Sigmoid colon (tissue), 7 donors: Measurements from ENCODE around the gene ADCY4. TPM values are rescaled to one million over a fixed set of nuclear protein-coding genes. Genes with fewer than 3 reads are reported as not detected.

ENCODE experiments used
- DNase-seq: peaks from one replicate; pipeline ENCODE4 v3.0.0-alpha.2; 2019
- H3K27ac ChIP-seq, 4 donors: fragments of 200-600 bp; sonication (generic); one replicate each; pipeline ENCODE4 v1.5.1; 2016 to 2019; ENCODE audit warnings: mild to moderate bottlenecking in 1 of 4
- H3K27me3 ChIP-seq, 3 donors: fragments of 200-600 bp; sonication (generic); one replicate each; pipeline ENCODE4 v1.5.1; 2019; ENCODE audit warnings: mild to moderate bottlenecking in 1 of 3
- H3K36me3 ChIP-seq, 4 donors: fragments of 200-600 bp; sonication (generic); one replicate each; pipeline ENCODE4 v1.5.1; 2016 to 2019
- H3K4me1 ChIP-seq, 4 donors: fragments of 200-600 bp; sonication (generic); one replicate each; pipeline ENCODE4 v1.5.1; 2017 to 2019
- H3K4me3 ChIP-seq, 4 donors: fragments of 200-600 bp; sonication (generic); one replicate each; pipeline ENCODE4 v1.5.1; 2017 to 2019; ENCODE audit warnings: mild to moderate bottlenecking in 2 of 4, moderate library complexity in 1 of 4
- H3K9me3 ChIP-seq, 4 donors: fragments of 200-600 bp in 3 of 4; sonication (generic) in 3 of 4; one replicate each; pipeline versions ENCODE4 v1.5.1 to v1.6.1; 2013 to 2019
- EP300 ChIP-seq, 4 donors: sonication (generic); formaldehyde crosslinking; IDR thresholded peaks; one replicate each; pipeline ENCODE4 v1.6.1; 2017; ENCODE audit warnings: antibody characterized with exemption in 4 of 4
- POLR2A ChIP-seq, 2 donors: fragments of 450-650 bp; IDR thresholded peaks; one replicate each; pipeline ENCODE4 v1.6.1; 2016; ENCODE audit warnings: antibody characterized with exemption in 2 of 2, mild to moderate bottlenecking in 2 of 2, moderate library complexity in 2 of 2
- POLR2AphosphoS5 ChIP-seq, 4 donors: sonication (generic); formaldehyde crosslinking; IDR thresholded peaks; one replicate each; pipeline ENCODE4 v1.6.1; 2017; ENCODE audit warnings: antibody characterized with exemption in 4 of 4
- WGBS, 2 donors: extraction: QIAGEN DNeasy Blood & Tissue Kit; methylation state at CpG; one replicate each; pipeline ENCODE4 v1.1.7; 2013; 5-methylcytosine and 5-hydroxymethylcytosine counted together
- intact Hi-C: fragments of 100-400 bp; cut with DNase I; formaldehyde crosslinking; loops from one replicate; pipeline ENCODE4 v1.15.1; 2023
- polyA plus RNA-seq, 3 donors: library from polyadenylated mRNA; stranded (reverse); fragments of 200-250 nt; gene quantifications; one replicate each; pipeline ENCODE4 v1.2.3, GENCODE V29; 2013
- small RNA-seq, 3 donors: library from RNA; depleted of rRNA; stranded (forward); fragments of <200 nt; gene quantifications; one replicate each; pipeline ENCODE3, GENCODE V24; 2016
- total RNA-seq, 4 donors: library from RNA; depleted of rRNA; stranded (reverse); fragments of >200 nt; gene quantifications; one replicate each; pipeline ENCODE4 v1.1.0, GENCODE V29; 2016
- TF ChIP-seq, protein P1 (sequence below), 4 experiments: fragments of 450-650 bp in 3 of 4; fragments of 200-600 bp in 1 of 4; IDR thresholded peaks; one replicate each; pipeline ENCODE4 v1.5.1; 2016 to 2019; ENCODE audit warnings: antibody characterized with exemption in 4 of 4, mild to moderate bottlenecking in 3 of 4, moderate library complexity in 2 of 4
- donor health status: healthy with polysubstance abuse.
- donor health status: Bipolar disorder and iron deficiency.
- donor health status: healthy.

The ADCY4 gene
- total and polyA plus RNA-seq, 7 donors, result 1.4 to 36.0 (median 12.1) TPM

DNA sequence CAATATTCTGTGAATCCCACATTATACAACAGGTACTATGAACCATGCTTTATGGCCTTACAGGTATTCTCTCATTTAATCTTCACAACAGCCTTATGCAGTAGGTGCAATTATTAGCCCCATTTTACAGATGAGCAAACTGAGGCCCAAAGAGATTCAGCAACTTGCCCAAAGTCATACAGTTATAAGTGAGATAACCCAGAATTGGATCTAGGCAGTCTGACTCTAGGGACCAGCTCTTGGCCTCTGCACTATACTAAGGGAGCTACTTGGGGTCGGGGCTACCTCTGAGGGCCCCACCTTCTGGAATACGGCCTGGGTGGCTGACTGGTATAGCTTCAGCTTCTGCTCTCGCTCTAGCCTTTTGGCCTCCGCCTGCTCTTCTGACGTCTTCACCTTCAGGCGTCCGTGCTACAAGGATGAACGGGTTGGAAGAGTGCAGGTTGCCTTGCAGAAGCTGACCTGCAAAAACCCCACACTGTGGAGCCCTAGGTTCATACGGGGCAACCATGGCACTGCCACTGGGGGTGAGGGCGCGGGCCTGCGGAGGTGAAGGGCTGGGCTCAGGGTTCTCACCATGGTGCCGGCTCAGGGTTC lies 64.2 kb downstream of the ADCY4 start:
- intact Hi-C loops, result loop anchor here (1.0 kb wide), 1 partner anchor 27 kb away; no protein-coding TSS in a partner anchor

DNA sequence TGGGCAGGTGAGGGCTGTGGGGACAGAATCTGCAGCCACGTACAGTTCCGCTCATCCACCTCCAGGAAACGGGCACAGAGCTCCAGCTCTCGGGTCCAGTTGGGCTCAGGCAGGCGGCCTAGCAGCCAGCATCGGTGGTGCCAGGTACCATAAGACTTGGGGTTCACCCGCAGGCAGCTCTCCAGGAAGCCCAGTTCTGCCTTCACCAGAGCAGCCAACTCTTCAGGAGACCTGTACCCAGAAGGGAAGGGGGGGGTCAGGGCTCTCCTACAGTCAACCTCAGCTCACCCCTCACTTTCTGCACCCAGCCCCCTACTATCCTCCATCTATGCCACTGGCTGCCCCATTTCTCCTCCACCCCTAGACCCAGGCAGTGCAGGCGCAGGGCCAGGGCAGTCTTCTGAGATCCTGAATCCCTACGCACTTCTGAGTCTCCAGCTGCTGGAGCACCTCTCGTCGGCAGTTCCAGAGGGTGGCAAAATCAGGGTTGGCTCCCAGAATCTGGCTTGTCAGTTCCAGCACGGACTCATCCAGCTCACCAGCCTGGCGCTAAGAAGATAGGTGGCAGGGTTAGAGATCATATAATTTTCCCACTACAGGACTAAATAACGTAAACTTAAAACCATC lies 64.8 kb downstream of the ADCY4 start:
- Histone ChIP-seq H3K36me3 (peaks cover 0 to 39% (median 0%) of the 10 kb centered on the region in 4 donors), H3K27me3 (no peaks in the 10 kb centered on the region), H3K4me3 (no peak overlapping the region), H3K27ac (no peak overlapping the region), H3K9me3 (no peaks in the 10 kb centered on the region), H3K4me1 (peaks cover 0 to 10% (median 7%) of the 10 kb centered on the region in 4 donors)
- TF ChIP-seq POLR2A (IDR thresholded peaks at IDR 0.05) (no peak), EP300 (IDR thresholded peaks at IDR 0.05) (no peak), POLR2AphosphoS5 (IDR thresholded peaks at IDR 0.05) (no peak)
- TF ChIP-seq, protein P1, sequence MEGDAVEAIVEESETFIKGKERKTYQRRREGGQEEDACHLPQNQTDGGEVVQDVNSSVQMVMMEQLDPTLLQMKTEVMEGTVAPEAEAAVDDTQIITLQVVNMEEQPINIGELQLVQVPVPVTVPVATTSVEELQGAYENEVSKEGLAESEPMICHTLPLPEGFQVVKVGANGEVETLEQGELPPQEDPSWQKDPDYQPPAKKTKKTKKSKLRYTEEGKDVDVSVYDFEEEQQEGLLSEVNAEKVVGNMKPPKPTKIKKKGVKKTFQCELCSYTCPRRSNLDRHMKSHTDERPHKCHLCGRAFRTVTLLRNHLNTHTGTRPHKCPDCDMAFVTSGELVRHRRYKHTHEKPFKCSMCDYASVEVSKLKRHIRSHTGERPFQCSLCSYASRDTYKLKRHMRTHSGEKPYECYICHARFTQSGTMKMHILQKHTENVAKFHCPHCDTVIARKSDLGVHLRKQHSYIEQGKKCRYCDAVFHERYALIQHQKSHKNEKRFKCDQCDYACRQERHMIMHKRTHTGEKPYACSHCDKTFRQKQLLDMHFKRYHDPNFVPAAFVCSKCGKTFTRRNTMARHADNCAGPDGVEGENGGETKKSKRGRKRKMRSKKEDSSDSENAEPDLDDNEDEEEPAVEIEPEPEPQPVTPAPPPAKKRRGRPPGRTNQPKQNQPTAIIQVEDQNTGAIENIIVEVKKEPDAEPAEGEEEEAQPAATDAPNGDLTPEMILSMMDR (IDR thresholded peaks at IDR 0.05), result no peak
- intact Hi-C loops, result no loop called here
- WGBS, 2 donors, result 96 to 97% methylated on average over 14 of the region's 14 CpGs
- DNase-seq, result no peak

More for the DNA sequence above, 64.2 kb downstream of the ADCY4 start:
- H3K27ac ChIP-seq, result peak overlapping the region; percentile 94 to 99 (median 96)
- 6 to 14% methylated on average over 13 of the region's 13 CpGs for WGBS, 2 donors
- H3K9me3 ChIP-seq, result no peaks in the 10 kb centered on the region
- peaks cover 0 to 10% (median 7%) of the 10 kb centered on the region in 4 donors for H3K4me1 ChIP-seq
- H3K4me3 ChIP-seq, result peak overlapping the region; percentile 75 to 96 (median 82)
- no peak for DNase-seq
- TF ChIP-seq POLR2AphosphoS5 (IDR thresholded peaks at IDR 0.05) (no peak), EP300 (IDR thresholded peaks at IDR 0.05) (no peak), POLR2A (IDR thresholded peaks at IDR 0.05) (no peak)
- H3K36me3 ChIP-seq, result peaks cover 0 to 36% (median 0%) of the 10 kb centered on the region in 4 donors
- no peaks in the 10 kb centered on the region for H3K27me3 ChIP-seq

DNA sequence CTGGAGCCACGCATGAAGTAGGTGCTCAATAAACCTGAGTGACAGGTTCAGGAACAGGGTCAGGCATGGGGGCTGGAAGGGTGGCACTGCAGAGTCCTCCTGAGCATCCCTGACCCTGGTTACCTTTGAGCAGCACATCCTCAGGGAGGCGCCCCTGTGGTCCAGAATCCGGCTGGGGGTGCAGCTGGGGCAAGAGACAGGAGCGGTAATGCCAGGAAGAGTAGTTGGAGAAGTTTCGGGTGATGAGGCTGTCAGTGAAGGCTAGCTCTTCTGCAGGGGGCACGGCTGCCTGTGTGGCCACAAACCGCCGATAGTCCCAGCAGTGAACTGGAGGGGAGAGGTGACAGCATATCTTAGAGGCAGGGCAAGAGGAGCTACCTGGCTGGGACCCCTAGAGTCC lies 65.5 kb downstream of the ADCY4 start:
- WGBS, 2 donors, result 96% methylated on average over 8 of the region's 8 CpGs
- Histone ChIP-seq H3K4me3 (no peak overlapping the region), H3K4me1 (peaks cover 0 to 10% (median 7%) of the 10 kb centered on the region in 4 donors), H3K27me3 (no peaks in the 10 kb centered on the region), H3K27ac (no peak overlapping the region), H3K36me3 (peaks cover 0 to 39% (median 0%) of the 10 kb centered on the region in 4 donors), H3K9me3 (no peaks in the 10 kb centered on the region)
- TF ChIP-seq POLR2AphosphoS5 (IDR thresholded peaks at IDR 0.05), result no peak
- TF ChIP-seq, protein P1 (IDR thresholded peaks at IDR 0.05), result no peak
- no peak for TF ChIP-seq POLR2A (IDR thresholded peaks at IDR 0.05)
- no peak for TF ChIP-seq EP300 (IDR thresholded peaks at IDR 0.05)
- DNase-seq, result no peak
- intact Hi-C loops, result no loop called here

Small RNA genes within 50 kb of the gene (small RNA-seq; reads per million reads assigned to genes)
- 0 reads per million in 3 donors for gene RF00026

Other genes with a start within 250 kb of the ADCY4 start
Only the 30 nearest of the 33 such genes appear.
- gene NRL, start 220.1 kb downstream of the ADCY4 start, total RNA-seq, result 1 to 10 TPM in 2 of 4 donors, under 1 TPM in 2; 0.71 to 2.2 (median 1.4) TPM
- 1 to 10 TPM; 1.2 to 2.9 (median 1.8) TPM for gene NRL, start 220.1 kb downstream of the ADCY4 start, polyA plus RNA-seq
- under 1 TPM in 1 of 4 donors, not detected in 3; 0.33 TPM for gene FITM1, start 204.4 kb downstream of the ADCY4 start, total RNA-seq
- gene FITM1, start 204.4 kb downstream of the ADCY4 start, polyA plus RNA-seq, result 1 to 10 TPM in 1 of 3 donors, not detected in 2; 1.8 TPM
- 100 to 1,000 TPM; 129 to 186 (median 152) TPM for gene PSME1, start 198.9 kb downstream of the ADCY4 start, total RNA-seq
- gene PSME1, start 198.9 kb downstream of the ADCY4 start, polyA plus RNA-seq, result 100 to 1,000 TPM; 309 to 438 (median 416) TPM
- gene EMC9, start 193.5 kb downstream of the ADCY4 start, total RNA-seq, result 10 to 100 TPM in 3 of 4 donors, 1 to 10 TPM in 1; 5.0 to 20.9 (median 12.9) TPM
- 10 to 100 TPM; 20.6 to 37.2 (median 30.8) TPM for gene EMC9, start 193.5 kb downstream of the ADCY4 start, polyA plus RNA-seq
- gene PSME2, start 188.5 kb downstream of the ADCY4 start, total RNA-seq, result 10 to 100 TPM; 26.2 to 43.5 (median 34.5) TPM
- 100 to 1,000 TPM; 228 to 485 (median 356) TPM for gene PSME2, start 188.5 kb downstream of the ADCY4 start, polyA plus RNA-seq
- 10 to 100 TPM; 20.2 to 38.4 (median 29.7) TPM for gene RNF31, start 187.6 kb downstream of the ADCY4 start, total RNA-seq
- 10 to 100 TPM; 13.6 to 57.8 (median 37.8) TPM for gene RNF31, start 187.6 kb downstream of the ADCY4 start, polyA plus RNA-seq
- 100 to 1,000 TPM in 1 of 4 donors, 10 to 100 TPM in 3; 54.6 to 103 (median 56.1) TPM for gene IRF9, start 173.8 kb downstream of the ADCY4 start, total RNA-seq
- gene IRF9, start 173.8 kb downstream of the ADCY4 start, polyA plus RNA-seq, result 100 to 1,000 TPM in 1 of 3 donors, 10 to 100 TPM in 2; 46.2 to 115 (median 51.8) TPM
- 10 to 100 TPM in 2 of 4 donors, 1 to 10 TPM in 2; 4.6 to 24.1 (median 8.3) TPM for gene REC8, start 163.0 kb downstream of the ADCY4 start, total RNA-seq
- 10 to 100 TPM in 1 of 3 donors, 1 to 10 TPM in 2; 1.8 to 21.7 (median 2.5) TPM for gene REC8, start 163.0 kb downstream of the ADCY4 start, polyA plus RNA-seq
- 10 to 100 TPM; 11.0 to 37.1 (median 13.2) TPM for gene IPO4, start 146.3 kb downstream of the ADCY4 start, total RNA-seq
- gene IPO4, start 146.3 kb downstream of the ADCY4 start, polyA plus RNA-seq, result 10 to 100 TPM in 1 of 3 donors, 1 to 10 TPM in 2; 3.0 to 24.4 (median 5.4) TPM
- gene TM9SF1, start 139.6 kb downstream of the ADCY4 start, total RNA-seq, result 10 to 100 TPM; 29.6 to 36.9 (median 34.7) TPM
- gene TM9SF1, start 139.6 kb downstream of the ADCY4 start, polyA plus RNA-seq, result 10 to 100 TPM in 2 of 3 donors, 1 to 10 TPM in 1; 7.9 to 37.2 (median 10.8) TPM
- gene TSSK4, start 129.4 kb downstream of the ADCY4 start, total RNA-seq, result under 1 TPM in 1 of 4 donors, not detected in 3; 0.66 TPM
- gene TSSK4, start 129.4 kb downstream of the ADCY4 start, polyA plus RNA-seq, result under 1 TPM in 1 of 3 donors, not detected in 2; 0.22 TPM
- 100 to 1,000 TPM in 2 of 4 donors, 10 to 100 TPM in 2; 65.6 to 149 (median 102) TPM for gene CHMP4A, start 121.6 kb downstream of the ADCY4 start, total RNA-seq
- gene CHMP4A, start 121.6 kb downstream of the ADCY4 start, polyA plus RNA-seq, result 100 to 1,000 TPM in 2 of 3 donors, 10 to 100 TPM in 1; 81.6 to 116 (median 109) TPM
- gene MDP1, start 119.0 kb downstream of the ADCY4 start, total RNA-seq, result 10 to 100 TPM; 22.4 to 31.7 (median 26.5) TPM
- 10 to 100 TPM; 15.1 to 34.2 (median 28.8) TPM for gene MDP1, start 119.0 kb downstream of the ADCY4 start, polyA plus RNA-seq
- 100 to 1,000 TPM; 104 to 217 (median 189) TPM for gene NEDD8, start 102.7 kb downstream of the ADCY4 start, total RNA-seq
- gene NEDD8, start 102.7 kb downstream of the ADCY4 start, polyA plus RNA-seq, result 100 to 1,000 TPM; 204 to 243 (median 221) TPM
- 10 to 100 TPM; 44.3 to 63.9 (median 48.3) TPM for gene GMPR2, start 102.1 kb downstream of the ADCY4 start, total RNA-seq
- 10 to 100 TPM; 56.5 to 97.1 (median 58.9) TPM for gene GMPR2, start 102.1 kb downstream of the ADCY4 start, polyA plus RNA-seq
- gene TINF2, start 92.4 kb downstream of the ADCY4 start, total RNA-seq, result 10 to 100 TPM; 36.6 to 55.3 (median 50.1) TPM
- gene TINF2, start 92.4 kb downstream of the ADCY4 start, polyA plus RNA-seq, result 10 to 100 TPM; 41.4 to 54.1 (median 43.5) TPM
- gene TGM1, start 71.9 kb downstream of the ADCY4 start, total RNA-seq, result 1 to 10 TPM in 2 of 4 donors, under 1 TPM in 1, not detected in 1; 0.33 to 1.1 (median 1.1) TPM
- 1 to 10 TPM in 1 of 3 donors, under 1 TPM in 2; 0.60 to 2.7 (median 0.69) TPM for gene TGM1, start 71.9 kb downstream of the ADCY4 start, polyA plus RNA-seq
- gene RABGGTA, start 63.5 kb downstream of the ADCY4 start, total RNA-seq, result 10 to 100 TPM; 14.0 to 25.2 (median 20.0) TPM
- 10 to 100 TPM; 27.3 to 32.4 (median 31.9) TPM for gene RABGGTA, start 63.5 kb downstream of the ADCY4 start, polyA plus RNA-seq
- gene DHRS1, start 35.3 kb downstream of the ADCY4 start, total RNA-seq, result 10 to 100 TPM; 13.9 to 34.6 (median 29.3) TPM
- 10 to 100 TPM; 39.6 to 56.6 (median 40.8) TPM for gene DHRS1, start 35.3 kb downstream of the ADCY4 start, polyA plus RNA-seq
- 10 to 100 TPM; 12.8 to 16.8 (median 14.9) TPM for gene NOP9, start 35.2 kb downstream of the ADCY4 start, total RNA-seq
- gene NOP9, start 35.2 kb downstream of the ADCY4 start, polyA plus RNA-seq, result 10 to 100 TPM in 2 of 3 donors, 1 to 10 TPM in 1; 7.8 to 29.0 (median 11.3) TPM
- 1 to 10 TPM; 4.7 to 9.5 (median 8.0) TPM for gene CIDEB, start 27.1 kb downstream of the ADCY4 start, total RNA-seq
- gene CIDEB, start 27.1 kb downstream of the ADCY4 start, polyA plus RNA-seq, result 1 to 10 TPM; 7.2 to 8.6 (median 7.2) TPM
- gene LTB4R2, start 24.9 kb downstream of the ADCY4 start, total RNA-seq, result 1 to 10 TPM; 2.5 to 5.5 (median 4.3) TPM
- 1 to 10 TPM in 1 of 3 donors, under 1 TPM in 1, not detected in 1; under 0.01 to 3.9 TPM for gene LTB4R2, start 24.9 kb downstream of the ADCY4 start, polyA plus RNA-seq
- 1 to 10 TPM; 2.1 to 4.2 (median 2.9) TPM for gene LTB4R, start 23.6 kb downstream of the ADCY4 start, total RNA-seq
- gene LTB4R, start 23.6 kb downstream of the ADCY4 start, polyA plus RNA-seq, result 1 to 10 TPM in 2 of 3 donors, under 1 TPM in 1; 0.60 to 9.8 (median 2.1) TPM
- gene RIPK3, start 4.9 kb upstream of the ADCY4 start, total RNA-seq, result 10 to 100 TPM in 1 of 4 donors, 1 to 10 TPM in 3; 2.6 to 12.5 (median 3.7) TPM
- gene RIPK3, start 4.9 kb upstream of the ADCY4 start, polyA plus RNA-seq, result 10 to 100 TPM; 28.8 to 66.4 (median 43.5) TPM
- 100 to 1,000 TPM in 1 of 4 donors, 10 to 100 TPM in 3; 29.6 to 120 (median 67.3) TPM for gene NFATC4, start 33.1 kb upstream of the ADCY4 start, total RNA-seq
- gene NFATC4, start 33.1 kb upstream of the ADCY4 start, polyA plus RNA-seq, result 10 to 100 TPM; 10.4 to 45.1 (median 15.6) TPM
- 10 to 100 TPM in 1 of 4 donors, 1 to 10 TPM in 3; 6.8 to 17.4 (median 7.0) TPM for gene NYNRIN, start 63.9 kb upstream of the ADCY4 start, total RNA-seq
- gene NYNRIN, start 63.9 kb upstream of the ADCY4 start, polyA plus RNA-seq, result 1 to 10 TPM in 1 of 3 donors, under 1 TPM in 2; 0.60 to 6.5 (median 0.92) TPM
- gene CBLN3, start 94.6 kb upstream of the ADCY4 start, total RNA-seq, result 1 to 10 TPM; 1.4 to 8.9 (median 2.1) TPM
- gene CBLN3, start 94.6 kb upstream of the ADCY4 start, polyA plus RNA-seq, result 1 to 10 TPM in 2 of 3 donors, under 1 TPM in 1; 0.46 to 3.6 (median 1.2) TPM
- 10 to 100 TPM; 44.6 to 60.8 (median 50.6) TPM for gene KHNYN, start 94.9 kb upstream of the ADCY4 start, total RNA-seq
- gene KHNYN, start 94.9 kb upstream of the ADCY4 start, polyA plus RNA-seq, result 10 to 100 TPM; 16.2 to 64.6 (median 36.1) TPM
- gene SDR39U1, start 107.7 kb upstream of the ADCY4 start, total RNA-seq, result 10 to 100 TPM; 30.3 to 45.4 (median 33.9) TPM
- gene SDR39U1, start 107.7 kb upstream of the ADCY4 start, polyA plus RNA-seq, result 10 to 100 TPM; 35.4 to 57.3 (median 39.1) TPM
- 1 to 10 TPM in 3 of 4 donors, not detected in 1; 1.2 to 3.3 (median 1.4) TPM for gene CMA1, start 173.2 kb upstream of the ADCY4 start, total RNA-seq
- 1 to 10 TPM in 1 of 3 donors, under 1 TPM in 1, not detected in 1; 0.52 to 1.2 TPM for gene CMA1, start 173.2 kb upstream of the ADCY4 start, polyA plus RNA-seq